ENCODE measurements around the gene PEX13.

DNA sequence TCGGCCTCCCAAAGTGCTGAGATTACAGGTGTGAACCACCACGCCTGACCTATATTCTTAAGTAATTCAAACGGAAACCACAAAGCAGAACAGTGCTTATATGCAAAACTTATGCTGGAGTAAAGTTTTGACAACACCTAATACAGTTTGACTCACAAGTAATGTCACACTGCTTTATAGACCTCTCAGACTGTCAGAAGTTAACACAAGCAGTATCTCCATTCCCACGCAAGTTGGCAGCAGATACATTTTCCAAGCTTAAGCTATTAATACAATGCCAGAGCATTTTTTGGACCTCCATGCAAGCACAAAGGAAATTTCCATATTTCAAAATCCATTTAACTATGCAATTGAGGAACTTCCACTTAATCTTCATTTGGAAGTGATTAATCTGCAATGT lies 27.1 kb downstream of the PEX13 start:
- TF ChIP-seq ZNF274 (IDR thresholded peaks at IDR 0.05; ENCODE audit: low read depth, low read length), result no peak
- no peak for TF ChIP-seq YY1 (IDR thresholded peaks at IDR 0.05; ENCODE audit: insufficient read depth, insufficient read length)

All from NT2/D1 (cell line).